Trophoblast cell (in vitro differentiated cells and primary cell): ENCODE data around the gene ACVR2A.

ENCODE experiments used
- DNase-seq, 2 donors: peaks; one replicate each; pipeline ENCODE4 v3.0.0-alpha.2; 2016
- H2AFZ ChIP-seq: 2 replicates; pipeline ENCODE4 v1.6.1; 2013; ENCODE audit warnings: low read length, moderate library complexity, mild to moderate bottlenecking; ENCODE audit not compliant: insufficient read depth, poor library complexity
- H2AK5ac ChIP-seq: 2 replicates; pipeline ENCODE4 v1.6.1; 2013; ENCODE audit warnings: mild to moderate bottlenecking, low read length
- H2BK120ac ChIP-seq: 2 replicates; pipeline ENCODE4 v1.6.1; 2013; ENCODE audit warnings: low read length, mild to moderate bottlenecking, moderate library complexity; ENCODE audit not compliant: insufficient read depth, poor library complexity
- H2BK12ac ChIP-seq: 2 replicates; pipeline ENCODE4 v1.6.1; 2013; ENCODE audit warnings: mild to moderate bottlenecking, low read length, moderate library complexity
- H2BK5ac ChIP-seq: 2 replicates; pipeline ENCODE4 v1.6.1; 2013; ENCODE audit warnings: low read length, low read depth, moderate library complexity, mild to moderate bottlenecking; ENCODE audit not compliant: poor library complexity
- H3K14ac ChIP-seq: 2 replicates; pipeline ENCODE4 v1.6.1; 2013; ENCODE audit warnings: mild to moderate bottlenecking, low read length
- H3K18ac ChIP-seq: 2 replicates; pipeline ENCODE4 v1.6.1; 2013; ENCODE audit warnings: mild to moderate bottlenecking, low read length
- H3K23ac ChIP-seq: 2 replicates; pipeline ENCODE4 v1.6.1; 2013; ENCODE audit warnings: low read length
- H3K27ac ChIP-seq: 2 replicates; pipeline ENCODE4 v1.5.1; 2013; ENCODE audit warnings: low read depth, mild to moderate bottlenecking, inconsistent platforms, low read length, moderate library complexity
- H3K27me3 ChIP-seq: 2 replicates; pipeline ENCODE4 v1.6.1; 2013; ENCODE audit warnings: inconsistent platforms, mild to moderate bottlenecking, low read length, moderate library complexity; ENCODE audit not compliant: insufficient read depth
- H3K36me3 ChIP-seq, 2 experiments: 1 replicate in 1 of 2; 2 replicates in 1 of 2; pipeline ENCODE4 v1.6.1; 2013; ENCODE audit warnings: low read length in 2 of 2, mild to moderate bottlenecking in 2 of 2, moderate library complexity in 1 of 2; ENCODE audit not compliant: insufficient read depth in 2 of 2, control insufficient read depth in 1 of 2
- H3K4ac ChIP-seq: 2 replicates; pipeline ENCODE4 v1.6.1; 2013; ENCODE audit warnings: low read depth, mild to moderate bottlenecking, low read length, moderate library complexity
- H3K4me1 ChIP-seq, 2 experiments: 1 replicate in 1 of 2; 2 replicates in 1 of 2; pipeline ENCODE4 v1.6.1; 2013; ENCODE audit warnings: low read length in 2 of 2, mild to moderate bottlenecking in 2 of 2, moderate library complexity in 1 of 2; ENCODE audit not compliant: insufficient read depth in 2 of 2, control insufficient read depth in 1 of 2
- H3K4me2 ChIP-seq: 2 replicates; pipeline ENCODE4 v1.6.1; 2013; ENCODE audit warnings: inconsistent platforms, mild to moderate bottlenecking, low read length, moderate library complexity
- H3K4me3 ChIP-seq: 2 replicates; pipeline ENCODE4 v1.5.1; 2013; ENCODE audit warnings: mild to moderate bottlenecking, low read depth, low read length, inconsistent platforms
- H3K79me1 ChIP-seq: one replicate; pipeline ENCODE4 v1.6.1; 2013; ENCODE audit warnings: low read length
- H3K79me2 ChIP-seq: 2 replicates; pipeline ENCODE4 v1.6.1; 2013; ENCODE audit warnings: low read length, mild to moderate bottlenecking; ENCODE audit not compliant: control insufficient read depth, insufficient read depth, poor library complexity
- H3K9ac ChIP-seq: 2 replicates; pipeline ENCODE4 v1.6.1; 2013; ENCODE audit warnings: mild to moderate bottlenecking, low read length
- H3K9me3 ChIP-seq: 2 replicates; pipeline ENCODE4 v1.6.1; 2013; ENCODE audit warnings: low read depth, mild to moderate bottlenecking, control low read depth, inconsistent platforms, low read length; ENCODE audit not compliant: insufficient read depth
- H4K12ac ChIP-seq: 2 replicates; pipeline ENCODE4 v1.6.1; 2013; ENCODE audit warnings: low read depth, mild to moderate bottlenecking, low read length, moderate library complexity
- H4K8ac ChIP-seq: 2 replicates; pipeline ENCODE4 v1.6.1; 2013; ENCODE audit warnings: low read depth, mild to moderate bottlenecking, low read length, moderate library complexity
- H4K91ac ChIP-seq: one replicate; pipeline ENCODE4 v1.6.1; 2013; ENCODE audit warnings: low read depth, mild to moderate bottlenecking, low read length, moderate library complexity
- WGBS: extraction: QIAGEN DNeasy Blood & Tissue Kit; methylation state at CpG from one replicate; pipeline ENCODE4 v1.1.7; 2013; ENCODE audit warnings: missing lambda C conversion rate; ENCODE audit not compliant: insufficient read length, insufficient coverage; ENCODE audit errors: extremely low coverage; 5-methylcytosine and 5-hydroxymethylcytosine counted together

Gene ACVR2A

GRCh38 chr2:147917161-147917560 is 72.3 kb downstream of the ACVR2A start:
- Histone ChIP-seq H2AK5ac (no peak overlapping the region), H3K4me3 (no peak overlapping the region), H3K4ac (no peak overlapping the region), H3K27me3 (no peaks in the 10 kb centered on the region), H3K14ac (no peak overlapping the region), H2BK120ac (no peak overlapping the region), H3K9me3 (no peaks in the 10 kb centered on the region), H4K12ac (no peak overlapping the region), H3K9ac (no peak overlapping the region), H3K4me1 (no peaks in the 10 kb centered on the region), H3K79me2 (no peaks in the 10 kb centered on the region), H3K23ac (no peak overlapping the region), H4K91ac (no peak overlapping the region), H3K4me2 (no peak overlapping the region), H2BK5ac (no peak overlapping the region), H3K18ac (no peak overlapping the region), H3K79me1 (no peaks in the 10 kb centered on the region), H4K8ac (no peak overlapping the region), H2BK12ac (no peak overlapping the region), H3K36me3 (no peaks in the 10 kb centered on the region), H3K27ac (no peak overlapping the region), H2AFZ (no peak overlapping the region)
- DNase-seq: no peak
- WGBS: no CpG with 5 or more reads among the region's 4 CpGs

- no peak overlapping the region for H2BK120ac ChIP-seq
- no peaks in the 10 kb centered on the region for H3K27me3 ChIP-seq
- no peak overlapping the region for H3K9ac ChIP-seq
- H3K4me3 ChIP-seq: no peak overlapping the region
- H3K4ac ChIP-seq: no peak overlapping the region
- no peak overlapping the region for H2BK12ac ChIP-seq
- no peak overlapping the region for H2AK5ac ChIP-seq
- H3K79me1 ChIP-seq: no peaks in the 10 kb centered on the region
- no peak for DNase-seq
- no CpG with 5 or more reads among the region's 3 CpGs for WGBS
- H2AFZ ChIP-seq: no peak overlapping the region
- H2BK5ac ChIP-seq: no peak overlapping the region
- no peak overlapping the region for H3K14ac ChIP-seq
- no peak overlapping the region for H3K18ac ChIP-seq
- no peak overlapping the region for H3K27ac ChIP-seq
- no peak overlapping the region for H4K12ac ChIP-seq
- no peaks in the 10 kb centered on the region for H3K79me2 ChIP-seq
- no peak overlapping the region for H3K4me2 ChIP-seq
- H3K23ac ChIP-seq: no peak overlapping the region
- H3K9me3 ChIP-seq: no peaks in the 10 kb centered on the region
- H3K4me1 ChIP-seq: no peaks in the 10 kb centered on the region
- no peak overlapping the region for H4K91ac ChIP-seq
- H4K8ac ChIP-seq: no peak overlapping the region
- H3K36me3 ChIP-seq: peaks cover 0 to 2% of the 10 kb centered on the region in 2 experiments
Measured at GRCh38 chr2:147923846-147924245, 79.0 kb downstream of the ACVR2A start.

GRCh38 chr2:147924647-147925046 is 79.8 kb downstream of the ACVR2A start:
- Histone ChIP-seq H2BK120ac (no peak overlapping the region), H3K4ac (no peak overlapping the region), H2BK12ac (no peak overlapping the region), H2AFZ (no peak overlapping the region), H3K4me2 (no peak overlapping the region), H3K9ac (no peak overlapping the region), H2AK5ac (no peak overlapping the region), H3K79me1 (no peaks in the 10 kb centered on the region), H3K14ac (no peak overlapping the region), H4K8ac (no peak overlapping the region), H3K27me3 (no peaks in the 10 kb centered on the region), H3K9me3 (no peaks in the 10 kb centered on the region), H3K36me3 (peaks cover 0 to 2% of the 10 kb centered on the region in 2 experiments), H3K23ac (no peak overlapping the region), H3K79me2 (no peaks in the 10 kb centered on the region), H3K4me1 (no peaks in the 10 kb centered on the region), H4K12ac (no peak overlapping the region), H3K27ac (no peak overlapping the region), H4K91ac (no peak overlapping the region), H2BK5ac (no peak overlapping the region), H3K18ac (no peak overlapping the region), H3K4me3 (no peak overlapping the region)
- WGBS: no CpG with 5 or more reads among the region's 3 CpGs
- no peak for DNase-seq

DNA sequence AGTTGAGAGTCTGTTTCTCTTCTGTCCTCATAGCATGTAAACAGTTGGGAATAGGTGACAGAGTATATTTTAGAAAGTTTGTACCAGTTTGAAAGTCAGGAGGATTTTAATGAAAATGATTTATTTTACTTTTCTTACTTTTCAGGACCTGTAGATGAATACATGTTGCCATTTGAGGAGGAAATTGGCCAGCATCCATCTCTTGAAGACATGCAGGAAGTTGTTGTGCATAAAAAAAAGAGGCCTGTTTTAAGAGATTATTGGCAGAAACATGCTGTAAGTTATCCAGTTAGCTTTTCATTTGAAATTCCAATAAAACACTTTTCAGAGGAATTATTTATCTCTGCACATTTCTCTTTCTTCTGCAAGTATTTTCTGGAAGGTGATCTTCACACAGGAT is 81.1 kb downstream of the ACVR2A start:
- H4K8ac ChIP-seq: no peak overlapping the region
- no peak overlapping the region for H3K4me3 ChIP-seq
- H2BK5ac ChIP-seq: no peak overlapping the region
- H3K4me1 ChIP-seq: no peaks in the 10 kb centered on the region
- H2BK12ac ChIP-seq: no peak overlapping the region
- H3K4me2 ChIP-seq: no peak overlapping the region
- no peak for DNase-seq
- H3K4ac ChIP-seq: no peak overlapping the region
- H2AFZ ChIP-seq: no peak overlapping the region
- H2BK120ac ChIP-seq: no peak overlapping the region
- H3K9ac ChIP-seq: no peak overlapping the region
- H3K27me3 ChIP-seq: no peaks in the 10 kb centered on the region
- H3K79me1 ChIP-seq: no peaks in the 10 kb centered on the region
- H3K18ac ChIP-seq: no peak overlapping the region
- no peaks in the 10 kb centered on the region for H3K79me2 ChIP-seq
- no peak overlapping the region for H4K12ac ChIP-seq
- H4K91ac ChIP-seq: no peak overlapping the region
- no peaks in the 10 kb centered on the region for H3K9me3 ChIP-seq
- H3K14ac ChIP-seq: no peak overlapping the region
- peaks cover 0 to 2% of the 10 kb centered on the region in 2 experiments for H3K36me3 ChIP-seq
- H3K27ac ChIP-seq: no peak overlapping the region
- H3K23ac ChIP-seq: no peak overlapping the region
- no peak overlapping the region for H2AK5ac ChIP-seq
